Panc1 (cell line): ENCODE results near the gene TAGLN. TPM values are rescaled to one million over a fixed set of nuclear protein-coding genes. Genes with fewer than 3 reads are reported as not detected.

Experiments
- ATAC-seq: fragments of 200-7000 bp; cut with Tn5 transposase; 2 replicates; pipeline ENCODE4 v1.9.1; 2020; ENCODE audit warnings: mild to moderate bottlenecking, moderate library complexity
- BruUV-seq: library from RNA; stranded (reverse); fragments of 400-500 nt; replicated peaks from 2 replicates; lab custom pipeline; 2021; lab: Mats Ljungman, UMichigan
- CTCF ChIA-PET: fragments of 300-600 bp; sonication (Branson Sonifier 250); formaldehyde crosslinking; loops from one replicate; lab custom pipeline; 2022; ENCODE audit warnings: antibody characterized with exemption; lab: Charles Lee
- POLR2A ChIA-PET: fragments of 300-600 bp; sonication (Branson Sonifier 250); formaldehyde crosslinking; loops from one replicate; lab custom pipeline; 2022; ENCODE audit warnings: antibody characterized with exemption; lab: Charles Lee
- DNase-seq: peaks from one replicate; pipeline ENCODE4 v3.0.0-alpha.2; 2010; ENCODE audit warnings: low read depth, low spot score
- H3K27ac ChIP-seq: 2 replicates; pipeline ENCODE4 v1.5.1; 2011; ENCODE audit warnings: mild to moderate bottlenecking, low read length, inconsistent platforms
- H3K27me3 ChIP-seq: fragments of 200-500 bp; sonication (Bioruptor generic); 2 replicates; pipeline ENCODE4 v1.6.0; 2014; ENCODE audit warnings: low read length, inconsistent platforms; ENCODE audit not compliant: control insufficient read depth, insufficient read depth
- H3K36me3 ChIP-seq: fragments of 200-500 bp; sonication (Bioruptor generic); 2 replicates; pipeline ENCODE4 v1.5.1; 2014; ENCODE audit warnings: inconsistent platforms, mild to moderate bottlenecking, low read length, moderate library complexity; ENCODE audit not compliant: control insufficient read depth, insufficient read depth
- H3K4me1 ChIP-seq: 2 replicates; pipeline ENCODE4 v1.5.1; 2011; ENCODE audit warnings: inconsistent platforms, mild to moderate bottlenecking, low read length, moderate library complexity; ENCODE audit not compliant: control insufficient read depth, insufficient read depth
- H3K4me3 ChIP-seq, 2 experiments: 2 replicates each; pipeline ENCODE4 v1.5.1; 2011 to 2012; ENCODE audit warnings: low read depth in 2 of 2, low read length in 2 of 2, mild to moderate bottlenecking in 2 of 2, inconsistent platforms in 1 of 2, moderate library complexity in 1 of 2
- H3K9me3 ChIP-seq: fragments of 200-500 bp; sonication (Bioruptor generic); 2 replicates; pipeline ENCODE4 v1.5.1; 2014; ENCODE audit warnings: low read depth, mild to moderate bottlenecking, inconsistent platforms, low read length, moderate library complexity; ENCODE audit not compliant: control insufficient read depth, insufficient read depth
- POLR2AphosphoS5 ChIP-seq: IDR thresholded peaks from 2 replicates; pipeline ENCODE4 v1.6.1; 2012; ENCODE audit warnings: mild to moderate bottlenecking, low read depth, low read length, moderate library complexity
- SIN3A ChIP-seq: IDR thresholded peaks from 2 replicates; pipeline ENCODE4 v1.6.1; 2012; ENCODE audit warnings: low read depth, mild to moderate bottlenecking, low read length, moderate library complexity, borderline replicate concordance; ENCODE audit not compliant: insufficient read depth
- TCF7L2 ChIP-seq: IDR thresholded peaks from 2 replicates; pipeline ENCODE4 v1.6.1; 2011; ENCODE audit warnings: mild to moderate bottlenecking, low read depth, low read length, inconsistent platforms
- in situ Hi-C: cut with HindIII; loops from 2 replicates; pipeline ENCODE4 v1.10.0; 2016; ENCODE audit warnings: low sequenced_read_pairs, low pct_unique_long_range_greater_than_20kb
- intact Hi-C: fragments of 100-400 bp; cut with micrococcal nuclease; formaldehyde crosslinking; loops from one replicate; pipeline ENCODE4 v1.10.0; 2022; ENCODE audit not compliant: unreplicated experiment
- total RNA-seq: library from RNA; stranded (reverse); gene quantifications from one replicate; pipeline ENCODE4 v1.2.1, GENCODE V29; 2021; ENCODE audit not compliant: unreplicated experiment
- TF ChIP-seq, protein P1 (sequence below): fragments of 450-650 bp; IDR thresholded peaks from 2 replicates; pipeline ENCODE4 v1.5.1; 2017; ENCODE audit warnings: mild to moderate bottlenecking
- TF ChIP-seq, protein P2 (sequence below), 2 experiments: IDR thresholded peaks; 2 replicates each; pipeline ENCODE4 v1.6.1; 2011 to 2012; ENCODE audit warnings: low read depth in 2 of 2, control low read depth in 1 of 2, low read length in 1 of 2, mild to moderate bottlenecking in 1 of 2, moderate library complexity in 1 of 2; ENCODE audit not compliant: insufficient read depth in 1 of 2

The TAGLN gene
- total RNA-seq, 1 experiment from 2014 or later: 6.4 TPM

DNA sequence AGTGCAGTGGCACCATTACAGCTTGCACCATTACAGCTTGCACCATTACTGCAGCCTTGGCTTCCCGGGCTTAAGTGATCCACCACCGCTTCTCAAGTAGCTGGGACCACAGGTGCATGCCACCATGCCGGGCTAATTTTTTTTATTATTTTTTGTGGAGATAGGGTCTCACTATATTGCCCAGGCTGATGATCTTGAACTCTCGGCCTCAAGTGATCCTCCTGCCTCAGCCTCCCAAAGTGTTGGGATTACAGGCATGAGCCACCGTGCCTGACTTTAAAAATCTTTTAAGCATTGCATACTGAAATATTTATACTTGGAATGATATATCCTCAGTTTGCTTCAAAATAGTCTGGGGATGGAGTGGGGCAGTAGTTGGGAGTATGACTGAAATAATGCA lies 44.7 kb upstream of the TAGLN start:
- H3K27me3 ChIP-seq: no peaks in the 10 kb centered on the region
- H3K9me3 ChIP-seq: no peaks in the 10 kb centered on the region
- TF ChIP-seq, protein P1, sequence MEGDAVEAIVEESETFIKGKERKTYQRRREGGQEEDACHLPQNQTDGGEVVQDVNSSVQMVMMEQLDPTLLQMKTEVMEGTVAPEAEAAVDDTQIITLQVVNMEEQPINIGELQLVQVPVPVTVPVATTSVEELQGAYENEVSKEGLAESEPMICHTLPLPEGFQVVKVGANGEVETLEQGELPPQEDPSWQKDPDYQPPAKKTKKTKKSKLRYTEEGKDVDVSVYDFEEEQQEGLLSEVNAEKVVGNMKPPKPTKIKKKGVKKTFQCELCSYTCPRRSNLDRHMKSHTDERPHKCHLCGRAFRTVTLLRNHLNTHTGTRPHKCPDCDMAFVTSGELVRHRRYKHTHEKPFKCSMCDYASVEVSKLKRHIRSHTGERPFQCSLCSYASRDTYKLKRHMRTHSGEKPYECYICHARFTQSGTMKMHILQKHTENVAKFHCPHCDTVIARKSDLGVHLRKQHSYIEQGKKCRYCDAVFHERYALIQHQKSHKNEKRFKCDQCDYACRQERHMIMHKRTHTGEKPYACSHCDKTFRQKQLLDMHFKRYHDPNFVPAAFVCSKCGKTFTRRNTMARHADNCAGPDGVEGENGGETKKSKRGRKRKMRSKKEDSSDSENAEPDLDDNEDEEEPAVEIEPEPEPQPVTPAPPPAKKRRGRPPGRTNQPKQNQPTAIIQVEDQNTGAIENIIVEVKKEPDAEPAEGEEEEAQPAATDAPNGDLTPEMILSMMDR: no peak
- no peak for TF ChIP-seq TCF7L2
- TF ChIP-seq, protein P2, sequence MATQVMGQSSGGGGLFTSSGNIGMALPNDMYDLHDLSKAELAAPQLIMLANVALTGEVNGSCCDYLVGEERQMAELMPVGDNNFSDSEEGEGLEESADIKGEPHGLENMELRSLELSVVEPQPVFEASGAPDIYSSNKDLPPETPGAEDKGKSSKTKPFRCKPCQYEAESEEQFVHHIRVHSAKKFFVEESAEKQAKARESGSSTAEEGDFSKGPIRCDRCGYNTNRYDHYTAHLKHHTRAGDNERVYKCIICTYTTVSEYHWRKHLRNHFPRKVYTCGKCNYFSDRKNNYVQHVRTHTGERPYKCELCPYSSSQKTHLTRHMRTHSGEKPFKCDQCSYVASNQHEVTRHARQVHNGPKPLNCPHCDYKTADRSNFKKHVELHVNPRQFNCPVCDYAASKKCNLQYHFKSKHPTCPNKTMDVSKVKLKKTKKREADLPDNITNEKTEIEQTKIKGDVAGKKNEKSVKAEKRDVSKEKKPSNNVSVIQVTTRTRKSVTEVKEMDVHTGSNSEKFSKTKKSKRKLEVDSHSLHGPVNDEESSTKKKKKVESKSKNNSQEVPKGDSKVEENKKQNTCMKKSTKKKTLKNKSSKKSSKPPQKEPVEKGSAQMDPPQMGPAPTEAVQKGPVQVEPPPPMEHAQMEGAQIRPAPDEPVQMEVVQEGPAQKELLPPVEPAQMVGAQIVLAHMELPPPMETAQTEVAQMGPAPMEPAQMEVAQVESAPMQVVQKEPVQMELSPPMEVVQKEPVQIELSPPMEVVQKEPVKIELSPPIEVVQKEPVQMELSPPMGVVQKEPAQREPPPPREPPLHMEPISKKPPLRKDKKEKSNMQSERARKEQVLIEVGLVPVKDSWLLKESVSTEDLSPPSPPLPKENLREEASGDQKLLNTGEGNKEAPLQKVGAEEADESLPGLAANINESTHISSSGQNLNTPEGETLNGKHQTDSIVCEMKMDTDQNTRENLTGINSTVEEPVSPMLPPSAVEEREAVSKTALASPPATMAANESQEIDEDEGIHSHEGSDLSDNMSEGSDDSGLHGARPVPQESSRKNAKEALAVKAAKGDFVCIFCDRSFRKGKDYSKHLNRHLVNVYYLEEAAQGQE (IDR thresholded peaks at IDR 0.05; ENCODE audit: insufficient read depth in 1 of 2, low read depth in 2 of 2, low read length in 1 of 2): no peak
- POLR2A ChIA-PET: interaction anchor here (0.5 kb wide), 1 partner anchor 8 kb away, joined by 8 read pairs; no protein-coding TSS in a partner anchor
- in situ Hi-C loops: no loop called here
- H3K4me1 ChIP-seq: 0 out of 2 replicates have a peak, but pooled peaks cover 6% of the 10 kb centered on the region
- DNase-seq (no peak), ATAC-seq (no peak)
- no peak overlapping the region for H3K4me3 ChIP-seq
- CTCF ChIA-PET: no interaction called here
- no peaks in the 10 kb centered on the region; the same call in 1 of the 2 replicates for H3K36me3 ChIP-seq
- intact Hi-C loops: no loop called here
- BruUV-seq: no TSS peak
- no peak overlapping the region for H3K27ac ChIP-seq

DNA sequence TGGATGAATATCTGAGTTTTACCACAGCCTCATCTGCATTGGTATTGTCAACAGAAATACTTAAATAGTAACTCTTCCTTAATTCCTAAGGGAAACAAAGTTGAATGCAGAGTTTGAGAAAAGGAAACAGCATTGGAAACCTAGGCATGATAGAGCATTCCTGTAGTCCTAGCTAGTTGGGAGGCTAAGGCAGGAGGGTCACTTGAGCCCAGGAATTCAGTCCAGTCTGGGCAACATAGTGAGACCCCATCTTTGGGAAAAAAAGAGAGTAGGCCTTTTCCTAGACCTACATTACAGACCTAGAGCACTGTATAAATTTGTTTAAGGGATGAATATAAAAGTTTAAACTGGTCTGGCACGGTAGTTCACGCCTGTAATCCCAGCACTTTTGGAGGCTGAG lies 41.7 kb upstream of the TAGLN start:
- Histone ChIP-seq H3K36me3 (peaks cover 12% of the 10 kb centered on the region), H3K27me3 (no peaks in the 10 kb centered on the region), H3K4me3 (no peak overlapping the region), H3K4me1 (no peaks in the 10 kb centered on the region), H3K27ac (no peak overlapping the region), H3K9me3 (no peaks in the 10 kb centered on the region)
- ATAC-seq (no peak), DNase-seq (no peak)
- intact Hi-C loops: no loop called here
- in situ Hi-C loops: no loop called here
- TF ChIP-seq, protein P1: no peak
- TF ChIP-seq POLR2AphosphoS5 (no peak), SIN3A (no peak), TCF7L2 (no peak)
- TF ChIP-seq, protein P2 (IDR thresholded peaks at IDR 0.05; ENCODE audit: insufficient read depth in 1 of 2, low read depth in 2 of 2, low read length in 1 of 2): no peak
- ChIA-PET POLR2A (no interaction called here), CTCF (no interaction called here)
- no TSS peak for BruUV-seq
